ENCODE measurements around the gene FHAD1.

DNA sequence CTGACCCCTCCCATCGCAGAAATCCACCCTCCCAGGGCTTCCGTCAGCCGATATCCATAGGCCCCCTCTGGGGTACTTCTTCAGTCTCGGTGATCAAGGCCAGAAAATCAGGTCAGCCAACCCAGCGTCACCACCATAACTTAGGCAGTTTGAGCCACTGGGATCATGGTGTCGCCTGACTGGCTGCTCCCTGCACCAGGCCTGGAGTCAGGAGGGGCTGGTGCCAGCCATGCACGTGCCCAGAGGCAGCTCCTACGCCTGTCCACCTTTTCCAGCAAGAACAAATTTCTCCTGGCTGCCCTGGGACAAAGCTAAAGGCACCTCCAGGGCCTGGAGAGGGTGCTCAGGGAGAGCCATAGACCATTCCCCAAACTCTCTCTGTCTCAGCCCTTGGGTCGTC, 186.4 kb downstream of the FHAD1 start:
- TF ChIP-seq, protein P1, sequence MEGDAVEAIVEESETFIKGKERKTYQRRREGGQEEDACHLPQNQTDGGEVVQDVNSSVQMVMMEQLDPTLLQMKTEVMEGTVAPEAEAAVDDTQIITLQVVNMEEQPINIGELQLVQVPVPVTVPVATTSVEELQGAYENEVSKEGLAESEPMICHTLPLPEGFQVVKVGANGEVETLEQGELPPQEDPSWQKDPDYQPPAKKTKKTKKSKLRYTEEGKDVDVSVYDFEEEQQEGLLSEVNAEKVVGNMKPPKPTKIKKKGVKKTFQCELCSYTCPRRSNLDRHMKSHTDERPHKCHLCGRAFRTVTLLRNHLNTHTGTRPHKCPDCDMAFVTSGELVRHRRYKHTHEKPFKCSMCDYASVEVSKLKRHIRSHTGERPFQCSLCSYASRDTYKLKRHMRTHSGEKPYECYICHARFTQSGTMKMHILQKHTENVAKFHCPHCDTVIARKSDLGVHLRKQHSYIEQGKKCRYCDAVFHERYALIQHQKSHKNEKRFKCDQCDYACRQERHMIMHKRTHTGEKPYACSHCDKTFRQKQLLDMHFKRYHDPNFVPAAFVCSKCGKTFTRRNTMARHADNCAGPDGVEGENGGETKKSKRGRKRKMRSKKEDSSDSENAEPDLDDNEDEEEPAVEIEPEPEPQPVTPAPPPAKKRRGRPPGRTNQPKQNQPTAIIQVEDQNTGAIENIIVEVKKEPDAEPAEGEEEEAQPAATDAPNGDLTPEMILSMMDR (IDR thresholded peaks at IDR 0.05 in 4 of 5, conservative IDR thresholded peaks at IDR 0.05 in 1 of 5): no peak
- TF ChIP-seq POLR2A (IDR thresholded peaks at IDR 0.05): no peak
